Trophoblast cell (in vitro differentiated cells and primary cell): ENCODE data around the gene CFLAR.
A peak's percentile ranks its signal among the peaks of the same experiment; 100 is the strongest.

Experiments used
- DNase-seq, 2 donors: peaks; one replicate each; pipeline ENCODE4 v3.0.0-alpha.2; 2016
- H2AFZ ChIP-seq: 2 replicates; pipeline ENCODE4 v1.6.1; 2013; ENCODE audit warnings: low read length, moderate library complexity, mild to moderate bottlenecking; ENCODE audit not compliant: insufficient read depth, poor library complexity
- H2AK5ac ChIP-seq: 2 replicates; pipeline ENCODE4 v1.6.1; 2013; ENCODE audit warnings: mild to moderate bottlenecking, low read length
- H2BK120ac ChIP-seq: 2 replicates; pipeline ENCODE4 v1.6.1; 2013; ENCODE audit warnings: low read length, mild to moderate bottlenecking, moderate library complexity; ENCODE audit not compliant: insufficient read depth, poor library complexity
- H2BK12ac ChIP-seq: 2 replicates; pipeline ENCODE4 v1.6.1; 2013; ENCODE audit warnings: mild to moderate bottlenecking, low read length, moderate library complexity
- H2BK5ac ChIP-seq: 2 replicates; pipeline ENCODE4 v1.6.1; 2013; ENCODE audit warnings: low read length, low read depth, moderate library complexity, mild to moderate bottlenecking; ENCODE audit not compliant: poor library complexity
- H3K14ac ChIP-seq: 2 replicates; pipeline ENCODE4 v1.6.1; 2013; ENCODE audit warnings: mild to moderate bottlenecking, low read length
- H3K18ac ChIP-seq: 2 replicates; pipeline ENCODE4 v1.6.1; 2013; ENCODE audit warnings: mild to moderate bottlenecking, low read length
- H3K23ac ChIP-seq: 2 replicates; pipeline ENCODE4 v1.6.1; 2013; ENCODE audit warnings: low read length
- H3K27ac ChIP-seq: 2 replicates; pipeline ENCODE4 v1.5.1; 2013; ENCODE audit warnings: low read depth, mild to moderate bottlenecking, inconsistent platforms, low read length, moderate library complexity
- H3K27me3 ChIP-seq: 2 replicates; pipeline ENCODE4 v1.6.1; 2013; ENCODE audit warnings: inconsistent platforms, mild to moderate bottlenecking, low read length, moderate library complexity; ENCODE audit not compliant: insufficient read depth
- H3K36me3 ChIP-seq, 2 experiments: 1 replicate in 1 of 2; 2 replicates in 1 of 2; pipeline ENCODE4 v1.6.1; 2013; ENCODE audit warnings: low read length in 2 of 2, mild to moderate bottlenecking in 2 of 2, moderate library complexity in 1 of 2; ENCODE audit not compliant: insufficient read depth in 2 of 2, control insufficient read depth in 1 of 2
- H3K4ac ChIP-seq: 2 replicates; pipeline ENCODE4 v1.6.1; 2013; ENCODE audit warnings: low read depth, mild to moderate bottlenecking, low read length, moderate library complexity
- H3K4me1 ChIP-seq, 2 experiments: 1 replicate in 1 of 2; 2 replicates in 1 of 2; pipeline ENCODE4 v1.6.1; 2013; ENCODE audit warnings: low read length in 2 of 2, mild to moderate bottlenecking in 2 of 2, moderate library complexity in 1 of 2; ENCODE audit not compliant: insufficient read depth in 2 of 2, control insufficient read depth in 1 of 2
- H3K4me2 ChIP-seq: 2 replicates; pipeline ENCODE4 v1.6.1; 2013; ENCODE audit warnings: inconsistent platforms, mild to moderate bottlenecking, low read length, moderate library complexity
- H3K4me3 ChIP-seq: 2 replicates; pipeline ENCODE4 v1.5.1; 2013; ENCODE audit warnings: mild to moderate bottlenecking, low read depth, low read length, inconsistent platforms
- H3K79me1 ChIP-seq: one replicate; pipeline ENCODE4 v1.6.1; 2013; ENCODE audit warnings: low read length
- H3K79me2 ChIP-seq: 2 replicates; pipeline ENCODE4 v1.6.1; 2013; ENCODE audit warnings: low read length, mild to moderate bottlenecking; ENCODE audit not compliant: control insufficient read depth, insufficient read depth, poor library complexity
- H3K9ac ChIP-seq: 2 replicates; pipeline ENCODE4 v1.6.1; 2013; ENCODE audit warnings: mild to moderate bottlenecking, low read length
- H3K9me3 ChIP-seq: 2 replicates; pipeline ENCODE4 v1.6.1; 2013; ENCODE audit warnings: low read depth, mild to moderate bottlenecking, control low read depth, inconsistent platforms, low read length; ENCODE audit not compliant: insufficient read depth
- H4K12ac ChIP-seq: 2 replicates; pipeline ENCODE4 v1.6.1; 2013; ENCODE audit warnings: low read depth, mild to moderate bottlenecking, low read length, moderate library complexity
- H4K8ac ChIP-seq: 2 replicates; pipeline ENCODE4 v1.6.1; 2013; ENCODE audit warnings: low read depth, mild to moderate bottlenecking, low read length, moderate library complexity
- H4K91ac ChIP-seq: one replicate; pipeline ENCODE4 v1.6.1; 2013; ENCODE audit warnings: low read depth, mild to moderate bottlenecking, low read length, moderate library complexity
- WGBS: extraction: QIAGEN DNeasy Blood & Tissue Kit; methylation state at CpG from one replicate; pipeline ENCODE4 v1.1.7; 2013; ENCODE audit warnings: missing lambda C conversion rate; ENCODE audit not compliant: insufficient read length, insufficient coverage; ENCODE audit errors: extremely low coverage; 5-methylcytosine and 5-hydroxymethylcytosine counted together

Gene CFLAR

GRCh38 chr2:201130524-201131186, 14.7 kb downstream of the CFLAR start:
- H3K4me3 ChIP-seq = no peak overlapping the region
- WGBS = no CpG with 5 or more reads among the region's 3 CpGs
- H3K18ac ChIP-seq = no peak overlapping the region
- no peak overlapping the region for H3K4me2 ChIP-seq
- H2BK5ac ChIP-seq = no peak overlapping the region
- H3K36me3 ChIP-seq = no peaks in the 10 kb centered on the region
- H2AFZ ChIP-seq = no peak overlapping the region
- no peak overlapping the region for H2BK120ac ChIP-seq
- H2AK5ac ChIP-seq = no peak overlapping the region
- peak; percentile 88 to 91 for DNase-seq
- no peak overlapping the region for H4K8ac ChIP-seq
- H3K4ac ChIP-seq = no peak overlapping the region
- H3K27me3 ChIP-seq = no peaks in the 10 kb centered on the region
- no peak overlapping the region for H3K14ac ChIP-seq
- no peak overlapping the region for H3K23ac ChIP-seq
- peaks cover 4% of the 10 kb centered on the region for H3K79me1 ChIP-seq
- H3K9me3 ChIP-seq = no peaks in the 10 kb centered on the region
- H4K12ac ChIP-seq = no peak overlapping the region
- H3K79me2 ChIP-seq = no peaks in the 10 kb centered on the region
- H3K9ac ChIP-seq = no peak overlapping the region
- peaks cover 16 to 18% of the 10 kb centered on the region in 2 experiments for H3K4me1 ChIP-seq
- H3K27ac ChIP-seq = peak overlapping the region; percentile 43
- H2BK12ac ChIP-seq = no peak overlapping the region
- peak overlapping the region; percentile 33 for H4K91ac ChIP-seq

- Histone ChIP-seq H2AFZ (no peak overlapping the region), H2BK120ac (no peak overlapping the region), H4K12ac (no peak overlapping the region), H3K4me1 (peaks cover 15 to 18% of the 10 kb centered on the region in 2 experiments), H3K9me3 (no peaks in the 10 kb centered on the region), H3K4ac (no peak overlapping the region), H3K14ac (no peak overlapping the region), H3K23ac (no peak overlapping the region), H3K4me2 (no peak overlapping the region), H3K9ac (no peak overlapping the region), H4K91ac (no peak overlapping the region), H4K8ac (no peak overlapping the region), H2BK12ac (no peak overlapping the region), H3K36me3 (peaks cover 0 to 3% of the 10 kb centered on the region in 2 experiments), H2BK5ac (no peak overlapping the region), H3K79me2 (no peaks in the 10 kb centered on the region), H3K27ac (no peak overlapping the region), H3K18ac (no peak overlapping the region), H3K27me3 (no peaks in the 10 kb centered on the region), H2AK5ac (no peak overlapping the region), H3K4me3 (no peak overlapping the region), H3K79me1 (peaks cover 3% of the 10 kb centered on the region)
- DNase-seq = no peak
- WGBS = no CpG with 5 or more reads among the region's 1 CpG
Measured at GRCh38 chr2:201132518-201132917, 16.6 kb downstream of the CFLAR start.

- Histone ChIP-seq H4K8ac (no peak overlapping the region), H3K4ac (no peak overlapping the region), H2BK12ac (no peak overlapping the region), H3K27me3 (no peaks in the 10 kb centered on the region), H4K12ac (no peak overlapping the region), H3K79me1 (peaks cover 3% of the 10 kb centered on the region), H2BK120ac (no peak overlapping the region), H3K79me2 (no peaks in the 10 kb centered on the region), H4K91ac (no peak overlapping the region), H2BK5ac (no peak overlapping the region), H3K23ac (no peak overlapping the region), H3K4me2 (no peak overlapping the region), H2AK5ac (no peak overlapping the region), H3K27ac (no peak overlapping the region), H3K4me1 (peaks cover 13 to 15% of the 10 kb centered on the region in 2 experiments), H2AFZ (no peak overlapping the region), H3K4me3 (no peak overlapping the region), H3K14ac (no peak overlapping the region), H3K36me3 (peaks cover 5 to 12% of the 10 kb centered on the region in 2 experiments), H3K9ac (no peak overlapping the region), H3K18ac (no peak overlapping the region), H3K9me3 (no peaks in the 10 kb centered on the region)
- WGBS = no CpG with 5 or more reads among the region's 4 CpGs
- no peak for DNase-seq
Measured at GRCh38 chr2:201135386-201135785, 19.4 kb downstream of the CFLAR start.

GRCh38 chr2:201136889-201137321, 20.9 kb downstream of the CFLAR start:
- Histone ChIP-seq H3K9ac (no peak overlapping the region), H3K9me3 (no peaks in the 10 kb centered on the region), H4K8ac (peak overlapping the region; percentile 43), H3K36me3 (peaks cover 5 to 12% of the 10 kb centered on the region in 2 experiments), H3K27ac (no peak overlapping the region), H3K4me1 (peaks cover 13% of the 10 kb centered on the region in 2 experiments), H3K79me2 (no peaks in the 10 kb centered on the region), H2AFZ (no peak overlapping the region), H2BK12ac (peak overlapping the region; percentile 73), H3K18ac (peak overlapping the region; percentile 55), H2AK5ac (no peak overlapping the region), H3K4ac (no peak overlapping the region), H4K12ac (no peak overlapping the region), H3K14ac (no peak overlapping the region), H3K4me3 (no peak overlapping the region), H3K23ac (no peak overlapping the region), H3K4me2 (no peak overlapping the region), H4K91ac (no peak overlapping the region), H2BK120ac (no peak overlapping the region), H2BK5ac (no peak overlapping the region), H3K79me1 (peaks cover 3% of the 10 kb centered on the region), H3K27me3 (no peaks in the 10 kb centered on the region)
- DNase-seq = peak; percentile 41 to 54
- WGBS = no CpG with 5 or more reads among the region's 3 CpGs
